HS-5 (cell line): Measurements from ENCODE around the gene FAM53A.
"Not testable (repeated sequence)": the region's sequence is repeated elsewhere in the genome, so short reads cannot be mapped to it uniquely, and the experiment has no call there.

Source experiments
- DNase-seq: peaks from one replicate; pipeline ENCODE4 v3.0.0-alpha.2; 2012; ENCODE audit warnings: low read depth

The FAM53A gene

DNA sequence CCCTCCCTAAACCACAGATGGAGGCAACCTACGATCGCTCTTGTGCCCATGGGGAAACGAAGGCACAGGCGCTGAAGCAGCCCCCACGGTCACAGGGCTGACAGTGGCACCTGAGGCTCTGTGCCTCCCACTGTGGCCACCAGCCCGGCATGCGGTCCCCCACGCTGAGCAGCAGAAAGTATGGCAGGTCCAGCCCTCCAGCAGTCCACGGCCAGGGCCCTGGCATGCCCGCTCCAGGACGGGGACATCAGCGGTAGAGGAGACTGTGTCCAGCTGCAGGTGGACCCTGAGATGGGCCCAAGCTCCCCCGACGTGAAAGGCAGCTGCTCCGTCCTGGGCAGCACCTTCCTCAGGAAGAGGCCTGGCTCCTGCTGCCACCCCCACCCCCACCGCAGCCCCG is 61.2 kb downstream of the FAM53A start:
- no peak for DNase-seq

GRCh38 chr4:1622238-1622637 is 61.9 kb downstream of the FAM53A start:
- DNase-seq: no peak

GRCh38 chr4:1621526-1621925 is 62.6 kb downstream of the FAM53A start:
- DNase-seq: no peak

DNA sequence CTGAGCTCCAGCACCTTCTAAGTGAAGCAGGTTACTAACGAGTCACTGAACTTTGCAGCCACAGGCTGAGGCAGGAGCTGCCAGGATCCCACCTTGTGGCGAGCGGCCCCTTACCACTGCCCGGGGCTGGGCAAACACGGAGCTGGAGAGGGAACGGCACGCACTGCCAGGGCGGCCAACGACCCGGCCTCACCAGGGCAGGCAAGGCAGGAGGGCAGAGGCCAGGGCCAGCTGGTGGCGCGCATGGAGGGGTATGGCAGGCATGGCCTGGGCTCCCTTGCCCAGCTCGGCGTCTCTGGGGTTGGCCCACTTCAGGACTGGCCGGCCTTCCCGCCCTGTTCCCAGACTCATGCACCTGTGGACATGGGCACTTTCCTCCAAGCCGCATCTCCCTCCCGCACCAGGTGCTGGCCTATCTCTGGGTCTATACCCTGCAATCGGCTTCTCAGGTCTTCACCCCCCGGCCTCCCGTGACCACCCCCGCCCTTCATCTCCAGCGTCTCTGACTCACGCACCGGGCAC is 64.9 kb downstream of the FAM53A start:
- DNase-seq: no peak

- DNase-seq: no peak
Measured at GRCh38 chr4:1618438-1618837, 65.7 kb downstream of the FAM53A start.

DNA sequence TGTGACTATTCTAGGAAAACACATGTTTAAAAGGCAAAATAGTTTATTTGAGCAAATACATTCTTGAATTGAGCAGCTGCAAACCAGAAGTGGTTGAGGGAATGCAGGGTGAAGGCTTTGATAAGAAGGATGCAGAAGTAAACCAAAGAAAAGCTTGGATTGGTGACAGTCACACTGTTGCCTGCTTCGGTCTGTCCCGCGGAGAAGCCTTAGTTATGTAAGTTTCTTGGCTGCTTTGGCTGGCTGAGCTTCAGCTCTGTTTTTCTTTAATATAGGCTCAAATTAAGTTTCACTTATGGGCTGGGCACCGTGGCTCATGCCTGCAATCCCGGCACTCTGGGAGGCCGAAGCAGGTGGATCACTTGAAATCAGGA is 67.6 kb downstream of the FAM53A start:
- no peak for DNase-seq

- DNase-seq: no peak
Measured at GRCh38 chr4:1615786-1616556, 68.1 kb downstream of the FAM53A start.

- no peak for DNase-seq
Measured at GRCh38 chr4:1614854-1615595, 69.1 kb downstream of the FAM53A start.

DNA sequence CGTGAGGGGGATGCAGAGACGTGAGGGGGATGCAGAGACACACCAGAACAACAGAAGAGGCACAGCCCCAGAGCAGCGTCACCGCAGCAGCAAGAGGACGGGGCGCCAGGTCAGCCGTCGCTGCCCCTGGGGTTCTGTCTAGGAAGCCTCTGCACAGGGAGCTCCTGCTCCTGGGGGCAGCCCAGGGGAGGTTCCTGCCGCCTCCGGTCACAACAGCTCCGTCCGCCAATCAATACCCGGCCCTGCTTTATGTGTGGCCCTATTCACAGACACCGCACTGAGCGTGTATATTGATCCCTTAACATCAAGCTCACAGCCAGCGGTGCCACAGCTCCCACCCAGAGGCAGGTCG is 69.6 kb downstream of the FAM53A start:
- DNase-seq: no peak

DNA sequence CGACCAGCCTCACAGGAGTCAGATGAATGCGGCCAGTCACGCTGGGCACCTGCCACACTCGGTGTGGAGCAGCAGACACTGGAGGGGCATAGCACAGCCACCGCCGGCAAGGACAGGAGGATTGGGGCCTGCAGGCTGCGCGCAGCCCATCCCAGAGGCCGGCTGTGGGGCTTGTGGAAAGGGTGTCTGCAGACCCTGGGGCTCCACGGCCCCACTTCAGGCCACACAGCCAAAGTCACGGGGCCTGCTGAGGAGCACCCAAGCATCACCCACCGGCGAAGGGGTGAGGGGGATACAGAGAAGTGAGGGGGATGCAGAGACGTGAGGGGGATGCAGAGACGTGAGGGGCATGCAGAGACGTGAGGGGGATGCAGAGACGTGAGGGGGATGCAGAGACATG is 70.1 kb downstream of the FAM53A start:
- no peak for DNase-seq

DNA sequence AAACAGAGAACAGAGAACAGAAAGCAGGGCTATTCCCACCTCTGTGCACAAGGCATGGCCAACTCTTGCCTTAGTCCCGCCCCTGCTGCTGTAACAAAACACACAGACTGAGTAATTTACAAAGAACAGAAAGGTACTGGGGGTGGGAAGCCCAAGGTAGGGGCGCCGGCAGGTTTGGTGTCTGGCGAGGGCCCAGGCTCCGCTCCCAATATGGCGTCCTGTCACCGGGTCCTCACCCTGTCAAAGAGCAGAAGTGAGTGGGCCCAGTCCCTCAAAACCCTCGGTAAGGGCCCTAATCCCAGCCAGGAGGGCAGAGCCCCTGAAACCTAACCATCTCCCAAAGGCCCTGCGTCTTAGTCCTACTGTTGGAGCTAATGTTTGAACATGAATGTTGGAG is 71.0 kb downstream of the FAM53A start:
- DNase-seq: no peak

GRCh38 chr4:1612278-1613098 is 71.6 kb downstream of the FAM53A start:
- DNase-seq: no peak

DNA sequence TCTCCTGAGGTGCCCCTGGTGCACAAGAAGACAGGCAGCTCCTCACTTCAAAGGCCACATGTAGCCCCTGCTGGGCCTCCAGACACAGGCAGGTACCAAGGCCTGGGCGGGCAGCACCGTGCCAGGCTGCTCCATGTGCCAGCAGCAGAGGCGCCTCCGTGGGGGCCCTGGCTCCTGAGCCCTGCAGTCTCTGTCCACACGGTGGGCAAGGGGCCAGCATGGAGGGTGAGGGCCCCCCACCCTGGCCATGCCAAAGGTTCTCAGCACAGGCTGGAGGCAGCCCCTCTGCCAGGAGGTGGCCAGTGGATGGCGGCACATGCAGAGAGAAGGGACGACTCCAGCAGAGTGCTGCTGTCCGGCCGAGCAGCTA is 72.6 kb downstream of the FAM53A start:
- DNase-seq: no peak

- no peak for DNase-seq
Measured at GRCh38 chr4:1610791-1611500, 73.2 kb downstream of the FAM53A start.

DNA sequence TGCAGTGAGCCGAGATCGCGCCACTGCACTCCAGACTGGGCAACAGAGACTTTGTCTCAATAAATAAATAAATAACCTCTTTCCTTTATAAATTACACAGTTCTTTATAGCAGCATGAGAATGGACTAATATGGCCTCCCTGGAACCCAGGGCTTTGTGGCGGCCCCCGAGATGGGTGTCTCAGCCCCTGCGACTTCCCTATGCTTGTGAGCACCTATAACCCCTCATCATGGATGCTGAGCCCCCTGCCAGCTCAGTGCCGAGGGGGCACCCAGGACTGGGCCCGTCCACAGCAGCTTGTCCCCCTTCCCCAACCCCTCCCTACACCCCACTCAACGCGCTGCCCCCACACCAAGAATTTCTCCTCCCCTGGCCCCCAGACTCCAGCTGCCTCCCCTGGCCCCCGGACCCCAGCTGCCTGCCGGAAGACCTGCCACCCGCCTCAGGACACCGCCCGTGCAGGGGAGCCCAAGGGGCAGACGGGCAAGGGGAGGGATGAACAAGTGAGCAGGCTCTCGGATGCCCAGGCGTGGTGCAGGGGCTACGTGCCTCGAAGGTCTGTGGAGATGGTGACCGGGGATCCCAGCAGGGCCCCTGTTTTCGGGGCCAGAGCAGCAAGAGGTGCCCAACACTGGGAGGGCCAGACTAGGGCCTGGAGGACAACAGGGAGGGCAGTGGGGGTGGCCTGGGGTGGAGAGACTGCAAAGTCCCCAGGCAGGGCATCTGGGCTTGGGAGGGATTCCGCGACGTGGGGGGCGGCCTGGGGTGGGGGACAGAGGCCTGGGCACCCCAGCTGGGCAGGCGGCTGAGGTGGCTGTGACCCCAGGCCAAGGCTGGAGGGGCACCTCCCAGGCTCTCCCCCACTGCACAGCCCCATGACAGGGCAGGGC is 74.0 kb downstream of the FAM53A start:
- no peak for DNase-seq

DNA sequence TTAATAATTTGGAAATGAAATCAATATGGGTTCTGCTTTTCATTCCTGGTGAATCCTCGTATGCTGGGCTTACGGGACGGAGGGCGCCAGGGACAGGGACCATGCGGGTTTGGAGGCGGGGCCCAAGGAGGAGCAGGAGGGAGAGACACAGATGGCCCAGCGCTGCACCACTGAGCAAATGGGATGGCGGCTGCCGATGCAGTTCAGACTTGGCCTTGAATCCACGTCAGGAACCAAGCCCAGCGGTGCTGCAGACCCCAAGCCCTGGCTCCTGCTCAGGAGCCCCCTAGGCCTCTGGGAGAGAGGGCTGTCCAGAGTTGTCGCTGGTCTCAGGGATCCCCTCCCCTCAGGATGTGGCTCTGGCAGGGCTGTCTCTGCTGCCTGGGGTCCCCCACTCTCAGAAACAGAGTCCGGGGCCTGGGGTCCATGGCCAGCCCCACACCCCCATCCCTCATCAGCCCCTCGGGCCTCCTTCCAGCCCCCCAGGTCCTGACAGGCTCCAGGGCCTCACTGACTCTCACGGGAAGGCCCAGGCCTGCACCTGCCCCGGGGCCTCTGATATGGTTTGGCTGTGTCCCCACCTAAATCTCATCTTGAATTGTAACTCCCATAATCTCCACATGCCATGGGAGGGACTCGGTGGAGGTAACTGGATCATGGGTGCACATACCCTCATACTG is 75.2 kb downstream of the FAM53A start:
- DNase-seq: no peak

GRCh38 chr4:1608196-1608820 is 75.8 kb downstream of the FAM53A start:
- DNase-seq: no peak

- not testable (repeated sequence) for DNase-seq
Measured at GRCh38 chr4:1607436-1608195, 76.5 kb downstream of the FAM53A start.

GRCh38 chr4:1604706-1605205 is 79.4 kb downstream of the FAM53A start:
- DNase-seq: no peak
